Measurements from ENCODE around the gene NLRP6.

DNA sequence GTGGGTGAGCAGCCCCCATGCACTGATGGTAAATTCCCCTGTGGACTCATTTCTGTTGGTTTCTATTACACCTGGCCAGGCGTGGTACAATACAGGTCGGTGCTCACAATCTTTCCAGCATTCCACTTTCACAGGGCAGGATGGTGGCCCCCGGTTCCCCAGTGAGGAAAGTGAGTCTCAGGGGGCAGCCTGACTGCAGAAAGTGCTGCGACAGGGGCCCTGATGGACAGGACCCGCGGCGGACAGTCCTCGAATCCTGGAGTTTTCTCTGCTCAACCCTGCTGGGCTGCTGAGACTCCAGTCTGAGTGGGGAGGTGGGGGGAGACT, 7.7 kb downstream of the NLRP6 start:
- TF ChIP-seq, protein P1, sequence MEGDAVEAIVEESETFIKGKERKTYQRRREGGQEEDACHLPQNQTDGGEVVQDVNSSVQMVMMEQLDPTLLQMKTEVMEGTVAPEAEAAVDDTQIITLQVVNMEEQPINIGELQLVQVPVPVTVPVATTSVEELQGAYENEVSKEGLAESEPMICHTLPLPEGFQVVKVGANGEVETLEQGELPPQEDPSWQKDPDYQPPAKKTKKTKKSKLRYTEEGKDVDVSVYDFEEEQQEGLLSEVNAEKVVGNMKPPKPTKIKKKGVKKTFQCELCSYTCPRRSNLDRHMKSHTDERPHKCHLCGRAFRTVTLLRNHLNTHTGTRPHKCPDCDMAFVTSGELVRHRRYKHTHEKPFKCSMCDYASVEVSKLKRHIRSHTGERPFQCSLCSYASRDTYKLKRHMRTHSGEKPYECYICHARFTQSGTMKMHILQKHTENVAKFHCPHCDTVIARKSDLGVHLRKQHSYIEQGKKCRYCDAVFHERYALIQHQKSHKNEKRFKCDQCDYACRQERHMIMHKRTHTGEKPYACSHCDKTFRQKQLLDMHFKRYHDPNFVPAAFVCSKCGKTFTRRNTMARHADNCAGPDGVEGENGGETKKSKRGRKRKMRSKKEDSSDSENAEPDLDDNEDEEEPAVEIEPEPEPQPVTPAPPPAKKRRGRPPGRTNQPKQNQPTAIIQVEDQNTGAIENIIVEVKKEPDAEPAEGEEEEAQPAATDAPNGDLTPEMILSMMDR (conservative IDR thresholded peaks at IDR 0.05; ENCODE audit: low read depth, low read length), result no peak
- TF ChIP-seq POLR2A (IDR thresholded peaks at IDR 0.05; ENCODE audit: low read depth, low read length) (no peak), RAD21 (IDR thresholded peaks at IDR 0.05; ENCODE audit: low read length) (no peak)
